Mesenchymal stem cell (in vitro differentiated cells and primary cell): Measurements from ENCODE around the gene PALD1.

Experiments used
- DNase-seq: peaks from one replicate; pipeline ENCODE4 v3.0.0-alpha.2; 2013
- H2AFZ ChIP-seq: one replicate; pipeline ENCODE4 v1.6.1; 2013; ENCODE audit warnings: low read depth, mild to moderate bottlenecking, control low read depth, inconsistent platforms, low read length, moderate library complexity
- H2AK5ac ChIP-seq: 2 replicates; pipeline ENCODE4 v1.6.1; 2013; ENCODE audit warnings: low read length, moderate library complexity, mild to moderate bottlenecking, inconsistent platforms; ENCODE audit not compliant: severe bottlenecking
- H2BK120ac ChIP-seq: one replicate; pipeline ENCODE4 v1.6.1; 2013; ENCODE audit warnings: low read depth, mild to moderate bottlenecking, inconsistent platforms, low read length, moderate library complexity
- H2BK12ac ChIP-seq, 2 experiments: one replicate each; pipeline ENCODE4 v1.6.1; 2013; ENCODE audit warnings: inconsistent platforms in 2 of 2, low read length in 2 of 2, mild to moderate bottlenecking in 2 of 2, moderate library complexity in 2 of 2, control low read depth in 1 of 2
- H2BK15ac ChIP-seq: one replicate; pipeline ENCODE4 v1.6.1; 2013; ENCODE audit warnings: mild to moderate bottlenecking, low read depth, inconsistent platforms; ENCODE audit not compliant: poor library complexity, severe bottlenecking
- H2BK5ac ChIP-seq: 2 replicates; pipeline ENCODE4 v1.6.1; 2013; ENCODE audit warnings: low read depth, mild to moderate bottlenecking, low read length, control low read depth, inconsistent platforms; ENCODE audit not compliant: poor library complexity, severe bottlenecking
- H3K14ac ChIP-seq, 2 experiments: one replicate each; pipeline ENCODE4 v1.6.1; 2013; ENCODE audit warnings: inconsistent platforms in 2 of 2, low read length in 2 of 2, control low read depth in 1 of 2, mild to moderate bottlenecking in 1 of 2, moderate library complexity in 1 of 2
- H3K18ac ChIP-seq, 2 experiments: one replicate each; pipeline ENCODE4 v1.6.1; 2013; ENCODE audit warnings: inconsistent platforms in 2 of 2, low read length in 2 of 2, control low read depth in 1 of 2, low read depth in 1 of 2, mild to moderate bottlenecking in 1 of 2
- H3K23ac ChIP-seq, 2 experiments: one replicate each; pipeline ENCODE4 v1.6.1; 2013; ENCODE audit warnings: inconsistent platforms in 2 of 2, low read length in 2 of 2, mild to moderate bottlenecking in 2 of 2, moderate library complexity in 2 of 2, control low read depth in 1 of 2
- H3K27ac ChIP-seq: 2 replicates; pipeline ENCODE4 v1.5.1; 2013; ENCODE audit warnings: mild to moderate bottlenecking, moderate library complexity, low read length, control low read depth, inconsistent platforms; ENCODE audit not compliant: poor library complexity, severe bottlenecking
- H3K27me3 ChIP-seq, 2 experiments: 2 replicates each; pipeline versions ENCODE4 v1.6.1 to v1.7.0; 2013; ENCODE audit warnings: low read length in 2 of 2, mild to moderate bottlenecking in 2 of 2, moderate library complexity in 2 of 2, control low read depth in 1 of 2, inconsistent platforms in 1 of 2; ENCODE audit not compliant: control insufficient read depth in 1 of 2, insufficient read depth in 1 of 2
- H3K36me3 ChIP-seq, 2 experiments: 2 replicates each; pipeline versions ENCODE4 v1.6.1 to v1.7.0; 2013; ENCODE audit warnings: low read length in 2 of 2, control low read depth in 1 of 2, inconsistent platforms in 1 of 2, low read depth in 1 of 2, mild to moderate bottlenecking in 1 of 2; ENCODE audit not compliant: insufficient read depth in 2 of 2, control insufficient read depth in 1 of 2
- H3K4ac ChIP-seq, 2 experiments: one replicate each; pipeline ENCODE4 v1.6.1; 2013; ENCODE audit warnings: inconsistent platforms in 2 of 2, low read length in 2 of 2, mild to moderate bottlenecking in 2 of 2, moderate library complexity in 2 of 2, control low read depth in 1 of 2, low read depth in 1 of 2
- H3K4me1 ChIP-seq: 2 replicates; pipeline ENCODE4 v1.6.1; 2013; ENCODE audit warnings: low read depth, low read length, control low read depth; ENCODE audit not compliant: control insufficient read depth, insufficient read depth
- H3K4me2 ChIP-seq: 2 replicates; pipeline ENCODE4 v1.6.1; 2013; ENCODE audit warnings: low read length, mild to moderate bottlenecking, inconsistent platforms; ENCODE audit not compliant: poor library complexity, severe bottlenecking
- H3K4me3 ChIP-seq, 2 experiments: 2 replicates each; pipeline versions ENCODE4 v1.5.1 to v1.7.0; 2013; ENCODE audit warnings: low read length in 2 of 2, mild to moderate bottlenecking in 2 of 2, control low read depth in 1 of 2, low read depth in 1 of 2; ENCODE audit not compliant: insufficient read depth in 1 of 2
- H3K79me1 ChIP-seq: replicated peaks from 2 replicates; pipeline ENCODE4 v1.6.1; 2013; ENCODE audit warnings: mild to moderate bottlenecking, control low read depth, low read length, inconsistent platforms; ENCODE audit not compliant: poor library complexity, severe bottlenecking
- H3K9ac ChIP-seq: 2 replicates; pipeline ENCODE4 v1.7.0; 2013; ENCODE audit warnings: mild to moderate bottlenecking, low read length, moderate library complexity
- H3K9me3 ChIP-seq: 2 replicates; pipeline ENCODE4 v1.7.0; 2013; ENCODE audit warnings: mild to moderate bottlenecking, low read length; ENCODE audit not compliant: control insufficient read depth
- H4K8ac ChIP-seq: one replicate; pipeline ENCODE4 v1.6.1; 2013; ENCODE audit warnings: inconsistent platforms, mild to moderate bottlenecking, low read length, moderate library complexity
- H4K91ac ChIP-seq: one replicate; pipeline ENCODE4 v1.6.1; 2013; ENCODE audit warnings: mild to moderate bottlenecking, low read length, inconsistent platforms
- WGBS: methylation state at CpG from one replicate; pipeline ENCODE4 v1.1.7; 2013; ENCODE audit warnings: mixed read lengths; 5-methylcytosine and 5-hydroxymethylcytosine counted together

Gene PALD1

DNA sequence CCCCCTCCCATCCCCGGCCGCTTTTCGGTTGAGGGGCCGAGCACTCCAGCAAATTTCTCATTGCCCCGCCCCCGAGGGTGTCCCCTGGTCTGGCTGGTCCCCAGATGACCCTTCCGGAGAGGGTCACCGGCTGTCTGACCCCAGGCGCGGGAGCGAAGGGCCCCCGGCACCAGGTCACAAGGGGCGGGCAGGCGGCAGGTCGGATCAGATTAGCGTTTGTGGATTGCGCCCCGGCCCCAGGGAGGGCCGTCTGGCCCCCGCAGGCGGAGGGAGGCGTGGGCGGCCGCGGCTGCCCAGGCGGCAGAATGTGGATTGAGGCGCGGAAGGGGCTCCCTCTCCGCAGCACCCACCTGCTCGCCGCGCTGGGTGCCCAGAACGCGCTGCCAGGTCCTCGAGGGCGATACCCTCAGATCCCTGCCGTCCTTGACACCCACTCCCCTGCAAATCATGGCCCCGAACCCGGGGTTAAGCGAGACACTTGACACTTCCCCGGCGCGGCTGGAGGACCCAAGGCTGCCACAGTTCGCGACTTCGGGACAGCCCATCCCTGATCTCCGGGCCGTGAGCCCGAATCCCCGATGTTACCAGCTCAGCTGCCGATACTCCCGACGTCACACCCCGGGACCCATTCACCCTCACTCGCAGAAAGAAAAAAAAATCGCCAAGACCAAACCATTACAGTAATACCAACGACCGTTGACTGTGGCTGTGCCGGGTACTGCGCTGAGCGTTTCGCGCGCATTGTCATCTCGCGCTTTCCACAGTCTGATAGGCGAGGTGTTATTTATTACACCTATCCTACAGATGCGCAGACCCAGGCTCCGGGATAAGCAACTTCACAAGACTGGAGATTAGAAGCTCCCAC, 38.0 kb upstream of the PALD1 start:
- no peak overlapping the region for H4K8ac ChIP-seq
- H3K9ac ChIP-seq: no peak overlapping the region
- DNase-seq: no peak
- peak overlapping the region; percentile 34 for H2BK15ac ChIP-seq
- H2AFZ ChIP-seq: no peak overlapping the region
- peak overlapping the region in 1 of 2 experiments; percentile 44 for H3K4me3 ChIP-seq
- peaks cover 15% of the 10 kb centered on the region for H3K4me1 ChIP-seq
- no peak overlapping the region for H2BK5ac ChIP-seq
- no peak overlapping the region for H2BK12ac ChIP-seq
- H3K18ac ChIP-seq: no peak overlapping the region
- WGBS: 2% methylated on average over 68 of the region's 69 CpGs
- no peaks in the 10 kb centered on the region for H3K79me1 ChIP-seq
- peak overlapping the region; percentile 74 for H3K4me2 ChIP-seq
- H2AK5ac ChIP-seq: no peak overlapping the region
- H3K4ac ChIP-seq: no peak overlapping the region
- peak overlapping the region in 1 of 2 experiments; percentile 73 for H3K23ac ChIP-seq
- H3K27me3 ChIP-seq: peaks cover 65 to 66% of the 10 kb centered on the region in 2 experiments
- no peak overlapping the region for H3K27ac ChIP-seq
- no peak overlapping the region for H2BK120ac ChIP-seq
- H4K91ac ChIP-seq: no peak overlapping the region
- H3K9me3 ChIP-seq: no peaks in the 10 kb centered on the region
- H3K36me3 ChIP-seq: peaks cover 0 to 4% of the 10 kb centered on the region in 2 experiments
- H3K14ac ChIP-seq: no peak overlapping the region

DNA sequence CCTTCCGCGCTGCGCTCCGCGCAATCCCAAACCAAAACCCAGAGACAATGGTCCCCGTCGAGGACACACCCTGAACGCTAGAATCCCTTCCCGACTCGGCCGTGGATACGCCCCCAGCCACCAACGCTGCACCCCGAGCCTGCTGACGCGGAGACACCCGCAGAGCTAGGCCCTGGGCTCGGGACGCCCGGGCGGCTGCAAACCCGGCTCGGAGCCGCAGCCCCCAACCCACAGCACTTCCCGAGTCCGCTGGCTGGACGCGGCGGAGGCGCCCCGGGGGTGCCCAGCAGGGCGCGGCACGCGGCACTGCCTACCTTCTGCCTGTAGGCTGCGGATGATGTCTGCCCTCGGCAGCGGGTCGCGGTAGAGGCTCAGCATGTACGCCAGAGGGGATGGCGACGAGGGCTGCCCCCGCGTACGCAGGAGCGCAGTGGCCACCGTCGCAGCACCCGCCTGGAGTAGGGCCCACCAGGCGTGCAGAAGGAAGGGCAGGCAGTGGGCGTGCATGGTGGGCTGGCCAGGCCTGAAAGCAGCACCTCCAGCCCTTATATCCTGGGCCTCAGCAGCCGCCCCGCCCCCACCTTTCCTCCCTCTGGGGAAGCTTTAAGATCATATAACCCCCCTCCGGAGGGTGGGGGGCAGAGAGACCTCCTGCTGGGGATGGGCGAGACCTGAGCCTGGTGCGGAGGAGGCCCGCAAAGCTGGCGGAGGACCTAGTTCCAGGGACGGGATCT, 37.2 kb upstream of the PALD1 start, which contains the start of gene NODAL:
TSS of gene NODAL (minus strand) at position 521 of the 734 bp plus-strand sequence. CDS start at position 507, 14 bp downstream.
- H4K8ac ChIP-seq: peak within 1 kb of the TSS; percentile 12
- peak within 1 kb of the TSS; percentile 74 for H3K4me2 ChIP-seq
- no peaks in the 10 kb centered on the region for H3K9me3 ChIP-seq
- WGBS: 2% methylated on average over 55 of the region's 60 CpGs
- peak within 1 kb of the TSS; percentile 71 for H4K91ac ChIP-seq
- no peak within 1 kb of the TSS for H3K9ac ChIP-seq
- H3K4me3 ChIP-seq: peak within 1 kb of the TSS; percentile 26 to 44
- H3K27me3 ChIP-seq: peaks cover 66% of the 10 kb centered on the region in 2 experiments
- H3K36me3 ChIP-seq: peaks cover 0 to 3% of the 10 kb centered on the region in 2 experiments
- H2AFZ ChIP-seq: no peak within 1 kb of the TSS
- no peak within 1 kb of the TSS for H2BK15ac ChIP-seq
- H2BK12ac ChIP-seq: peak within 1 kb of the TSS in 1 of 2 experiments; percentile 21
- H2BK5ac ChIP-seq: no peak within 1 kb of the TSS
- DNase-seq: no peak
- no peak within 1 kb of the TSS for H3K27ac ChIP-seq
- H2BK120ac ChIP-seq: no peak within 1 kb of the TSS
- H3K4ac ChIP-seq: no peak within 1 kb of the TSS
- H3K14ac ChIP-seq: peak within 1 kb of the TSS in 1 of 2 experiments; percentile 53
- peak within 1 kb of the TSS in 1 of 2 experiments; percentile 67 for H3K18ac ChIP-seq
- no peak within 1 kb of the TSS for H2AK5ac ChIP-seq
- peak within 1 kb of the TSS in 1 of 2 experiments; percentile 90 for H3K23ac ChIP-seq
- peaks cover 15% of the 10 kb centered on the region for H3K4me1 ChIP-seq
- no peaks in the 10 kb centered on the region for H3K79me1 ChIP-seq

DNA sequence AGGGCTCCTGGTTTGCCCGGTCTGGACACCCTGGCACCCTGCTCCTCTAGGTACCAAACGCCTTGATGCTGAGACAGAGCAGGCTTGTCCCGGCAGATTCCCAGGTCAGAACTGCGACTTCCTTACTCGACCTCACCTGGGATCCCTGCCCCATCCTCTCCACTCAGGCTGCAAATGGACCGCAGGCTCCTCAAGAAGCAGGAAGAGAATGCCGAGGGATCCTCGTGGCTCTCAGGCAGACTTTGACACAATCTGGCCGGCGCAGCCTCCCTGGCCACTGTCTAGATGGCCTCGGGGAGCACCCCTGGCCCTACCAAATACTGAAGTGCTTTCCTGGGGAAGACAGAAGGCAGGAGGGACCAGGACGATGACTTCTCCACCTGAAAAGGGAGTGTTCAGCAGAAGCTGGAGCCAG, 36.7 kb upstream of the PALD1 start:
- H2BK15ac ChIP-seq: no peak overlapping the region
- H2AFZ ChIP-seq: no peak overlapping the region
- H3K23ac ChIP-seq: peak overlapping the region in 1 of 2 experiments; percentile 90
- no peak for DNase-seq
- H3K27me3 ChIP-seq: peaks cover 66 to 71% of the 10 kb centered on the region in 2 experiments
- no peak overlapping the region for H2AK5ac ChIP-seq
- no peak overlapping the region for H3K27ac ChIP-seq
- H2BK5ac ChIP-seq: no peak overlapping the region
- no peaks in the 10 kb centered on the region for H3K9me3 ChIP-seq
- H2BK120ac ChIP-seq: no peak overlapping the region
- H3K4me1 ChIP-seq: peaks cover 15% of the 10 kb centered on the region
- no peak overlapping the region for H4K91ac ChIP-seq
- no peak overlapping the region for H3K14ac ChIP-seq
- H3K4me2 ChIP-seq: no peak overlapping the region
- no peak overlapping the region for H3K18ac ChIP-seq
- WGBS: 6% methylated on average over 12 of the region's 12 CpGs
- no peak overlapping the region for H3K4ac ChIP-seq
- no peak overlapping the region for H3K4me3 ChIP-seq
- no peak overlapping the region for H4K8ac ChIP-seq
- no peak overlapping the region for H3K9ac ChIP-seq
- no peaks in the 10 kb centered on the region for H3K79me1 ChIP-seq
- no peak overlapping the region for H2BK12ac ChIP-seq
- H3K36me3 ChIP-seq: peaks cover 0 to 3% of the 10 kb centered on the region in 2 experiments
